Stomach smooth muscle (tissue), 2 donors: ENCODE measurements around the gene CDON.
"Not testable (repeated sequence)": the region's sequence is repeated elsewhere in the genome, so short reads cannot be mapped to it uniquely, and the experiment has no call there.

Experiments used
- H3K27ac ChIP-seq: one replicate; pipeline ENCODE4 v1.7.0; 2013; ENCODE audit warnings: mild to moderate bottlenecking, low read length, inconsistent platforms
- H3K27me3 ChIP-seq, 2 donors: one replicate each; pipeline ENCODE4 v1.7.0; 2013; ENCODE audit warnings: low read length in 2 of 2; ENCODE audit not compliant: insufficient read depth in 2 of 2, control insufficient read depth in 1 of 2
- H3K36me3 ChIP-seq, 2 donors: one replicate each; pipeline ENCODE4 v1.7.0; 2013; ENCODE audit warnings: low read length in 2 of 2; ENCODE audit not compliant: control insufficient read depth in 2 of 2, insufficient read depth in 2 of 2
- H3K4me1 ChIP-seq: one replicate; pipeline ENCODE4 v1.7.0; 2013; ENCODE audit warnings: low read length; ENCODE audit not compliant: control insufficient read depth, insufficient read depth
- H3K4me3 ChIP-seq, 2 donors: one replicate each; pipeline ENCODE4 v1.7.0; 2013; ENCODE audit warnings: low read length in 2 of 2
- H3K9ac ChIP-seq, 2 donors: one replicate each; pipeline ENCODE4 v1.7.0; 2013; ENCODE audit warnings: low read length in 2 of 2, mild to moderate bottlenecking in 1 of 2
- H3K9me3 ChIP-seq, 2 donors: one replicate each; pipeline ENCODE4 v1.7.0; 2013; ENCODE audit warnings: low read length in 2 of 2; ENCODE audit not compliant: control insufficient read depth in 2 of 2
- donor health status: healthy.
- donor health status: Pancreatic carcinoma.

CDON gene

DNA sequence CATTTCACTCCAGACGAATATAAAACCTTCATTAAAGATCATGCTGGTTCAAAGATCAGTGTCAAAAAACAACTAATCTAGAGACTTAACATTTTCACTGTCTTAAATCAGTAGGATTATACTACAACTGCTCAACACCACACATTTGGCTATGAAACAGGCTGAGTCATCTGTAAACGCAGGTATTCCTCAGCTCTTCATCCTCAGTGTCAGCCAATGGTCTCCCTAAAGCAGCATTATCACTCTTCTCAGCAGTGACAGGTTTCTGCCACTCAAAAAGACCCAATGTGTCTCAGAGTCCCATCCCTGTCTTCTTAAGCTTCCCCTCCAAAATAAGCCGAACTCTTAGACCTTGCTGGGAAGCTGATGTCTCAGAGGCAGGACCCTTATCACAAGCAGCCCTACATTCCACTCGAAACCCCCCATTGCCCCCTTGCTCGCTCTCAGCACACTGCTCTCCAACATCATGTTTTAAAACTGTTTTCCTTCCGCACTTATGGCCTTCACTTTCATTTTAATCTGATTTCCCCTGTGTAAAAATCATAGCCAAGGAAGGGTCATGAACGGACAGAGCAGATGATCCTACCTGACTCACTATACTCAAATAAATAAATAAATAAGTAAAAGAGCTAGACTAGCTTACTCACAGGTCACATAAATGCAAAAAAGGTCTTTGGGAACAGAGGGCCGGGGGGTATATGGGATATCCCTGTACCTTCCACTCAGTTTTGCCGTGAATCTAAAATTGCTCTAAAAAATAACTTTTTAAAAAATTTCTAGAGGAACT, 23.0 kb downstream of the CDON start:
- H3K36me3 ChIP-seq, result peaks cover 2 to 4% of the 10 kb centered on the region in 2 donors
- H3K9ac ChIP-seq, result no peak overlapping the region
- H3K9me3 ChIP-seq, result no peaks in the 10 kb centered on the region
- H3K4me1 ChIP-seq, result peaks cover 12% of the 10 kb centered on the region
- no peaks in the 10 kb centered on the region for H3K27me3 ChIP-seq
- no peak overlapping the region for H3K27ac ChIP-seq
- H3K4me3 ChIP-seq, result no peak overlapping the region

DNA sequence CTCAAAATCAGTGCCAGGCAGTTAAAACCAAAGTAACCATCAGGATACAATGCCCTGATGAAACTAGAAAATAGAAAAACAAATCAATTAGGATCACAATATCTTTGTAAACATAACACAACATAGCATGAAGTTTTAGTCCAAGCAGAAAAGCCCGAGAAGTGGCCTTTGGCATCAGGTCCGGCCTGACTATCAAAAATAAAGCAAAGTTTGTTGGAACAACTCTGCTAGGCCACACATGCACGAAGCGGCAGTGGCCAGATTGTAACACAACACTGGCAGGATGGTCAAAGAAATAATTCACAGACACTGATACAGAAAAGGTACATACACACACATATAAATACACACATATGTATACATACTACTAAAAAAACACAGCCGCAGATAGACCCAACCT, 26.9 kb downstream of the CDON start:
- Histone ChIP-seq H3K9ac (no peak overlapping the region), H3K27me3 (no peaks in the 10 kb centered on the region), H3K36me3 (no peaks in the 10 kb centered on the region), H3K9me3 (no peaks in the 10 kb centered on the region), H3K4me1 (peaks cover 24% of the 10 kb centered on the region), H3K27ac (peak overlapping the region; percentile 42), H3K4me3 (no peak overlapping the region)

DNA sequence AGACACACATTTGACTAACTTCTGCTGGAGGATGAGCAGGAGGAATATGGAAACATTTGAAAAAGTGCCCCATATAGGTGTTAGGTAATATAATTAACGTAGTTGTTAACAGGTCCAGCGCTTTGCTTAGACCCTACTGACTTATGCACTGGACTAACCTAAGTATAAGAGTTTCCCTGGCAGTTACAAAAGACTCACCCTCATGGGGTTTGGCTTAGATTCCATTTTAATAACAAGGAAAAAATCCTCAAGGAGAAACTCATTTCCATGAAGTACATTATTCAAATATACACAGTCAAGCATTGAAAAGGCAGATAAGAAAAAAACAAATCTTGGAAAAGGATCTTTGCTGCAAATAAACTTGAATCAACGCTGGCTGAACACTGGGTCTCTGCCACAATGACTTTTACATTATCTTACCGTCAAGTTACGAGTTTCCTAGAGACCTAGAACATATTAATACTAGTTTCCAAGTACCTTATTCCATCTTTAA, 27.7 kb downstream of the CDON start:
- Histone ChIP-seq H3K36me3 (no peaks in the 10 kb centered on the region), H3K27ac (peak overlapping the region; percentile 42), H3K4me3 (peak overlapping the region in 1 of 2 donors; percentile 10), H3K27me3 (no peaks in the 10 kb centered on the region), H3K4me1 (peaks cover 24% of the 10 kb centered on the region), H3K9me3 (no peaks in the 10 kb centered on the region), H3K9ac (no peak overlapping the region)

DNA sequence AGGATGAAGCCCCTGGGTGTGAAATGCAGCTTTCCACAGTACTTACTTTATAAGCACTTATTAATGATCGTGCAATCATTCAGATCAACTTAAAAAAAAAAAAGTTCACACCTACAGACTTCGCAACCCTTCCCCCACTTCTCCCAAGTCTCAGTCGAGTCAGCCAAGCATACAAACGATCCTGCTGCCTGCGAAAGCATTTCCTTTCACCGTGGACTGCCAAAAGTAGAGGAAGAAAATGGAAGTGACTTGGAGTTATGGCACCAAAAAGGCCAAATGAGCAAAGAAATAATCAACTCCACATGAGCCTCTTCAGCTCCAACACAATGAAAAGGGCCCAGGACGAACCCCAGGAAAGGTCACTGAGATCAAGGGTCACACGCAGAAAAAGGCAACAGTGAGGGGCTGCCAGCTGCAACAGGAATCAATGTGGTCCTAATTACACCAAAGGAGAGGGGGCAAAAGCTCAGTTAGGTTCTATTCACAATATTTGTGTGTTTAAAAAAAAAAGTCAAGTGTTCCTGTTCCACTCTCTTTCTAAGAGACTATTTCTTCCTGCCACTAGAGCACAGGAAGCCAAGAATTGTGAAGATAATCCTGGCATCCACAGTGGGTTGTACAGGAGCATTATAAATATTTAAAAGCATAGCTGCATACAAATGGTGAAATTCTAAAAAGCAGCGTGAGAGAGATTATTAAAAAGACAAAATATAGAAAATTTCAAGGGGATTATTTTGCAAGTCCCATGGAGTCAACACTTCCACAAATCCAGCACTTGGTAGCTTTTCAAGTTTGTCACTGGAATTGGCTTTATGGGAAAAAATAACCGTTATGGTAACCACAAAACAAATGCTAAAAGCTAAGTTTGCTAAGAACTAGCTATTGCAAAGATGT, 28.4 kb downstream of the CDON start:
- H3K9ac ChIP-seq, result peak overlapping the region in 1 of 2 donors; percentile 7
- H3K9me3 ChIP-seq, result no peaks in the 10 kb centered on the region
- H3K36me3 ChIP-seq, result no peaks in the 10 kb centered on the region
- H3K27ac ChIP-seq, result peak overlapping the region; percentile 42
- H3K27me3 ChIP-seq, result no peaks in the 10 kb centered on the region
- peak overlapping the region in 1 of 2 donors; percentile 52 for H3K4me3 ChIP-seq
- H3K4me1 ChIP-seq, result peaks cover 24% of the 10 kb centered on the region

DNA sequence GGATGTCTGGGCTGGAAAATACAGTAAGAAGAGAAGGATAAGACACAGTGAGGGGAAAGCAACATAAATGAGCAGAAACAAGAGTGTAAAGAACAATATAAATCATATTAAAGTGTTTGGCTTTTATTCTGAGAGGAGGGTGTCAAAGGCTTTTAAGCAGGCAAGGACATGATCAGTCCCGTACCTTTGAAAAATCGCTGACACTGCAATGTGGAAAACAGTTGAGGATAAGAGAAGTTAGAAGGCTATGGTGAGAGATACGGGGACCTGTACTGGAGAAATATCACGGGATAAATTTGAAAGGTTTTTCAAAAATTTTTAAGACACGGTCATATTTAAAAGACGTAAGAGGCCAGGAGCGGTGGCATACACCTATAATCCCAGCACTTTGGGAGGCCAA, 30.3 kb downstream of the CDON start:
- Histone ChIP-seq H3K27me3 (no peaks in the 10 kb centered on the region), H3K4me3 (no peak overlapping the region), H3K27ac (no peak overlapping the region), H3K9ac (no peak overlapping the region), H3K36me3 (no peaks in the 10 kb centered on the region), H3K4me1 (peaks cover 25% of the 10 kb centered on the region), H3K9me3 (no peaks in the 10 kb centered on the region)

DNA sequence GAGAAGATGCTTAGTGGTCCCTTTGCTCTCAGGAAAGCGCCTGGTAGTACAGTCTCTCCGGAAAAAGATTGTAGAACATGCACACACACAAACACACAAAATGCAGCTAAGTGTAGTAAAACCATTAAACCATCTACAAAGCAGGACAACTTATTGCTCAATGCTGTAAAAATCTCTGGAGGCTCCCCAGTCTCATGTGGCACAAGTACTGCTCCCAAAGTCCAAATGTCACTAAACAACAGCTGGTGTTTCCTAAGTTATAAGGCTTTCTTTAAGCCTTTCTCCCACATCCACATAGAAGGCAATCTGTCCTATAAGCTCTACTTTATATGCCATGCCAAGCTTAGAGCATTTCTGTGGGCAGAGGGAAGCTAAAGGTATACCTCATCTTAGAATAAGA, 32.9 kb downstream of the CDON start:
- H3K27ac ChIP-seq, result no peak overlapping the region
- peaks cover 26% of the 10 kb centered on the region for H3K4me1 ChIP-seq
- H3K36me3 ChIP-seq, result no peaks in the 10 kb centered on the region
- H3K4me3 ChIP-seq, result no peak overlapping the region
- H3K9ac ChIP-seq, result no peak overlapping the region
- no peaks in the 10 kb centered on the region for H3K27me3 ChIP-seq
- H3K9me3 ChIP-seq, result no peaks in the 10 kb centered on the region

DNA sequence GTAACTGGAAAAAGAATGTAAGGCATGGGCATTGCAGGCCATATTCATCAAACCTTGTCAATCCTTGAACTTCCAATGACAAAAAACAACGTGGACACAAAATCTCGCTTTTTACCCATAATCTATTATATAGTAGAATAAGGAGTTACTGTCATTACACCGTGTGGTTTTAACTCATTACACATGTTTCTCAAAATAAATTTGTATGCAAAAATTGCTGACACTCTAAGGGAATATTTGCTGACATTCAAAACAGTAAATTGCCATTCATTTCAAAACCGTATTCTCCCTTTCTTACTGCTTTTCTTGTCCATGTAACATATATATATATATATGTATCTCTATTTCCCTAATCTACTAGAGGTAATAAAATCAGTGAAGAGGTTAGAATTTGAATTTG, 33.4 kb downstream of the CDON start:
- H3K27ac ChIP-seq, result no peak overlapping the region
- no peak overlapping the region for H3K9ac ChIP-seq
- H3K27me3 ChIP-seq, result no peaks in the 10 kb centered on the region
- peaks cover 23% of the 10 kb centered on the region for H3K4me1 ChIP-seq
- H3K9me3 ChIP-seq, result no peaks in the 10 kb centered on the region
- no peaks in the 10 kb centered on the region for H3K36me3 ChIP-seq
- H3K4me3 ChIP-seq, result no peak overlapping the region

DNA sequence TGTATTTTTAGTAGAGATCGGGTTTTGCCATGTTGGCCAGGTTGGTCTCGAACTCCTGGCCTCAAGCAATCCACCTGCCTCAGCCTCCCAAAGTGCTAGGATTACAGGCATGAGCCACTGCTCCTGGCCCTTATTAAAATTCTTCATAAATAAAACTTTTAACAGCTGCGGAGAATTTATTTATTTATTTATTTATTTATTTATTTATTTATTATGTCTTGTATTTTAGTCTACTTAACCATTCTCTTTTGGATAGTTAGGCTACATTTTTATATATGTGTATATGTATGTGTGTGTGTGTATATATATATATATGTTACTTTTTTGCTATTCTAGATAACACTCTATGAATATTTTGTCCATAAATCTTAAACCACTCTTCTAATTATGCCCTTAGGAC, 34.1 kb downstream of the CDON start:
- not testable (repeated sequence) for H3K9me3 ChIP-seq, H3K27ac ChIP-seq, H3K27me3 ChIP-seq, H3K9ac ChIP-seq, H3K36me3 ChIP-seq, H3K4me3 ChIP-seq
- H3K4me1 ChIP-seq, result peaks cover 23% of the 10 kb centered on the region

DNA sequence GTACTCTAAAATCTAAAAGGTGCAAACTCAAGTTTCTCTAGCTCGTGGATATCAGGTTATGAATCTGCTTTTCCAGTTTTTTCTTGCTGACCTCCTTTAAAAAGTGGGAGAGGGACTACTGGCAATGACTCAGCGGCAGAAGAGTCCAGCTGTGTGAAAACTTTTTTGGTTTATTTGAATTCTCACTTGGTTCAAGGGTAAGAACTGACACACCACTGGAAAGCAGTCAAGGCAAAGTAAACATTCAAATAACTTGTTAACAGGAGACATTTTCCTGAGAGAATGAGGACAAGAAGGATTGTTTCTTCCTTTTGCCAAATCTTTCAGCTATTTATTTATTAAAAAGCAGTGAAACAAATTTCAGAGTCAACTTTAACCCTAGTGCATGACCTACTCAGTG, 36.1 kb downstream of the CDON start:
- peaks cover 24% of the 10 kb centered on the region for H3K4me1 ChIP-seq

DNA sequence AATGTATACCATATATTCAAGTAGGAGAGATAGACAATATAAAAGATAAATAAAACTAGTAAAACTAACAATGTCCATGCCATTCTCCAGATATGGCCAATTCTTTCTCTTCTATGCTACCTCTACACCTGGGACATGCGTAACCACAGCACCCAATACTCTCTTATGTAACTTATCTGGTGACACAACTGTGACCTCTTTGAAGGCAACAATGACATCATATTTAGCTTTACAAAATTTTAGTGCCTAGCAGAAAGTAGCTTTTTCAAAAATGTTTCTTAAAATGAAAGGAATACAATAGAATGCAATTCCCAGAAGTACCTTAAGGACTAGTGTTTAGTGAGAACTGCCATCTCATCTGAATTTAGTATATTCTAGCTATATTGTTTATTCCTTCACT, 36.8 kb downstream of the CDON start:
- Histone ChIP-seq H3K27ac (no peak overlapping the region), H3K9me3 (no peaks in the 10 kb centered on the region), H3K27me3 (no peaks in the 10 kb centered on the region), H3K4me3 (no peak overlapping the region), H3K36me3 (no peaks in the 10 kb centered on the region), H3K4me1 (peaks cover 24% of the 10 kb centered on the region), H3K9ac (no peak overlapping the region)

More for the DNA sequence above, 36.1 kb downstream of the CDON start:
- no peak overlapping the region for H3K4me3 ChIP-seq
- peak overlapping the region; percentile 31 for H3K27ac ChIP-seq
- no peaks in the 10 kb centered on the region for H3K9me3 ChIP-seq
- H3K36me3 ChIP-seq, result no peaks in the 10 kb centered on the region
- no peak overlapping the region for H3K9ac ChIP-seq
- H3K27me3 ChIP-seq, result no peaks in the 10 kb centered on the region
